ENCODE results near the gene DNAI7.
A peak's percentile ranks its signal among the peaks of the same experiment; 100 is the strongest.

The DNAI7 gene

DNA sequence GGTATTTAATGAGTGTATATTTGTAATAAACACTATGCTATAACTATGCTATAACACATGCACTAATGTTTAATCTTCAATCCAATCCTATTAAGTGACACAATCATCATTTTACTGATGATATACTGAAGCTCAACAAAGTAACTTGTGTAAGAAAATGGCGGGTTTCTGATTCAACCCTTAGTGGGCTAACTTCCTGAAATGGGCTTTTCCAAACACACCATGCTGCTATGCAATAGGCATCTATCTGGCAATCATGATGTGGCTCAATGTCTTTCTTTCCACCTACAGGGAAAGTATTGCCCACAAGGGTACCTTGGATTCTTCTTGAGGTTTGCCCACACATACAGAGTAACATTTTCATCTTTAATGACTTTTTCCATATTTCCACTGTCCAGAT lies 48.3 kb downstream of the DNAI7 start:
- no peaks in the 10 kb centered on the region for H3K4me1 ChIP-seq (ENCODE audit: low read depth, poor library complexity, severe bottlenecking)
- no peaks in the 10 kb centered on the region for H3K79me2 ChIP-seq (ENCODE audit: insufficient read depth, low read depth)
- no peaks in the 10 kb centered on the region for H4K20me1 ChIP-seq (ENCODE audit: insufficient read depth)
- TF ChIP-seq, protein P1, sequence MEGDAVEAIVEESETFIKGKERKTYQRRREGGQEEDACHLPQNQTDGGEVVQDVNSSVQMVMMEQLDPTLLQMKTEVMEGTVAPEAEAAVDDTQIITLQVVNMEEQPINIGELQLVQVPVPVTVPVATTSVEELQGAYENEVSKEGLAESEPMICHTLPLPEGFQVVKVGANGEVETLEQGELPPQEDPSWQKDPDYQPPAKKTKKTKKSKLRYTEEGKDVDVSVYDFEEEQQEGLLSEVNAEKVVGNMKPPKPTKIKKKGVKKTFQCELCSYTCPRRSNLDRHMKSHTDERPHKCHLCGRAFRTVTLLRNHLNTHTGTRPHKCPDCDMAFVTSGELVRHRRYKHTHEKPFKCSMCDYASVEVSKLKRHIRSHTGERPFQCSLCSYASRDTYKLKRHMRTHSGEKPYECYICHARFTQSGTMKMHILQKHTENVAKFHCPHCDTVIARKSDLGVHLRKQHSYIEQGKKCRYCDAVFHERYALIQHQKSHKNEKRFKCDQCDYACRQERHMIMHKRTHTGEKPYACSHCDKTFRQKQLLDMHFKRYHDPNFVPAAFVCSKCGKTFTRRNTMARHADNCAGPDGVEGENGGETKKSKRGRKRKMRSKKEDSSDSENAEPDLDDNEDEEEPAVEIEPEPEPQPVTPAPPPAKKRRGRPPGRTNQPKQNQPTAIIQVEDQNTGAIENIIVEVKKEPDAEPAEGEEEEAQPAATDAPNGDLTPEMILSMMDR (conservative IDR thresholded peaks at IDR 0.05; ENCODE audit: low read depth, low read length), result no peak
- no peaks in the 10 kb centered on the region for H3K36me3 ChIP-seq (ENCODE audit: insufficient read depth)
- no peak overlapping the region for H2AFZ ChIP-seq (ENCODE audit: low read depth)
- H3K4me2 ChIP-seq, result no peak overlapping the region
- no peaks in the 10 kb centered on the region for H3K27me3 ChIP-seq (ENCODE audit: insufficient read depth, low read depth)
- no peak overlapping the region for H3K4me3 ChIP-seq (IDR thresholded peaks at IDR 0.05; ENCODE audit: insufficient read depth, low read depth, low read length)
- H3K9ac ChIP-seq, result no peak overlapping the region
- H3K27ac ChIP-seq, result no peak overlapping the region

GRCh38 chr12:25135531-25136154 lies 59.3 kb downstream of the DNAI7 start:
- Histone ChIP-seq H3K36me3 (ENCODE audit: insufficient read depth) (no peaks in the 10 kb centered on the region), H3K4me2 (no peak overlapping the region), H3K4me1 (ENCODE audit: low read depth, poor library complexity, severe bottlenecking) (no peaks in the 10 kb centered on the region), H3K4me3 (IDR thresholded peaks at IDR 0.05; ENCODE audit: insufficient read depth, low read depth, low read length) (no peak overlapping the region), H4K20me1 (ENCODE audit: insufficient read depth) (no peaks in the 10 kb centered on the region), H3K27me3 (ENCODE audit: insufficient read depth, low read depth) (no peaks in the 10 kb centered on the region), H3K9ac (no peak overlapping the region), H2AFZ (ENCODE audit: low read depth) (no peak overlapping the region), H3K79me2 (ENCODE audit: insufficient read depth, low read depth) (no peaks in the 10 kb centered on the region), H3K27ac (no peak overlapping the region)
- TF ChIP-seq, protein P1 (conservative IDR thresholded peaks at IDR 0.05; ENCODE audit: low read depth, low read length), result no peak

GRCh38 chr12:25131270-25131669 lies 63.7 kb downstream of the DNAI7 start:
- H3K9ac ChIP-seq, result no peak overlapping the region
- TF ChIP-seq, protein P1 (conservative IDR thresholded peaks at IDR 0.05; ENCODE audit: low read depth, low read length), result no peak
- H3K36me3 ChIP-seq (ENCODE audit: insufficient read depth), result no peaks in the 10 kb centered on the region
- no peaks in the 10 kb centered on the region for H3K27me3 ChIP-seq (ENCODE audit: insufficient read depth, low read depth)
- no peak overlapping the region for H3K27ac ChIP-seq
- no peak overlapping the region for H3K4me3 ChIP-seq (IDR thresholded peaks at IDR 0.05; ENCODE audit: insufficient read depth, low read depth, low read length)
- no peak overlapping the region for H3K4me2 ChIP-seq
- no peak overlapping the region for H2AFZ ChIP-seq (ENCODE audit: low read depth)
- H4K20me1 ChIP-seq (ENCODE audit: insufficient read depth), result no peaks in the 10 kb centered on the region
- no peaks in the 10 kb centered on the region for H3K79me2 ChIP-seq (ENCODE audit: insufficient read depth, low read depth)
- no peaks in the 10 kb centered on the region for H3K4me1 ChIP-seq (ENCODE audit: low read depth, poor library complexity, severe bottlenecking)

DNA sequence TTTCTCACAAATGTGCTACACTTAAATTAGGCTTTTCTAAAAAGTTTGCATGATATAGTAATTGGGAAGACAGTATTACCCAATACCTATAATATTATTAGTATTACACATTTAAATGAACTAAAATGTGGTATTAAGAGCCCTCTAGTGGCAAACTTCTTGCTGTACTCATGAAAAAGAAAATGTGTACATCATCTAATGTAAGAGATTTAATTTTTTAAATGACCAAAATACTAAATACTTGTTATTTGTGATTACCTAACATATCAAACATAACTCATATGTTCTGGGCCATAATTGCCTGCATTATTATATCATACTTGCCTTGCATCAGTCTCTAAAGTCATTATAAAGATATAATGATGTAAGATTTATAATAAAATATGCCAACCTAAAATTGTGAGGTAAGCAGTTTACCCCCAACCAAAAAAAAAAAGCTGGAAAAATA lies 64.2 kb downstream of the DNAI7 start:
- Histone ChIP-seq H3K27me3 (ENCODE audit: insufficient read depth, low read depth) (no peaks in the 10 kb centered on the region), H3K36me3 (ENCODE audit: insufficient read depth) (no peaks in the 10 kb centered on the region), H3K79me2 (ENCODE audit: insufficient read depth, low read depth) (no peaks in the 10 kb centered on the region), H4K20me1 (ENCODE audit: insufficient read depth) (no peaks in the 10 kb centered on the region), H3K27ac (no peak overlapping the region), H2AFZ (ENCODE audit: low read depth) (no peak overlapping the region), H3K4me3 (IDR thresholded peaks at IDR 0.05; ENCODE audit: insufficient read depth, low read depth, low read length) (no peak overlapping the region), H3K4me1 (ENCODE audit: low read depth, poor library complexity, severe bottlenecking) (no peaks in the 10 kb centered on the region), H3K9ac (no peak overlapping the region), H3K4me2 (no peak overlapping the region)
- TF ChIP-seq, protein P1 (conservative IDR thresholded peaks at IDR 0.05; ENCODE audit: low read depth, low read length), result peak; percentile 76

Measured in KMS-11 (cell line).